ENCODE measurements around the gene DEK. TPM values are rescaled to one million over a fixed set of nuclear protein-coding genes. Genes with fewer than 3 reads are reported as not detected.

DEK gene, protein sequence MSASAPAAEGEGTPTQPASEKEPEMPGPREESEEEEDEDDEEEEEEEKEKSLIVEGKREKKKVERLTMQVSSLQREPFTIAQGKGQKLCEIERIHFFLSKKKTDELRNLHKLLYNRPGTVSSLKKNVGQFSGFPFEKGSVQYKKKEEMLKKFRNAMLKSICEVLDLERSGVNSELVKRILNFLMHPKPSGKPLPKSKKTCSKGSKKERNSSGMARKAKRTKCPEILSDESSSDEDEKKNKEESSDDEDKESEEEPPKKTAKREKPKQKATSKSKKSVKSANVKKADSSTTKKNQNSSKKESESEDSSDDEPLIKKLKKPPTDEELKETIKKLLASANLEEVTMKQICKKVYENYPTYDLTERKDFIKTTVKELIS
- total RNA-seq (2021) (180 to 204 TPM (median 194 TPM) in 3 replicates), Bru-seq, nascent RNA (percentile 98 among the genes with signal in this experiment)
- long read RNA-seq, experiment 1, transcript DEK-202 (11 exons, 3,427 nt): major isoform, 983 of 1,202 reads
- long read RNA-seq, experiment 1, partial matches to known transcripts: 124 of 1,202 reads
- long read RNA-seq, experiment 1, other reads (novel, unspliced or antisense): 90 of 1,202 reads
- long read RNA-seq, experiment 2, transcript DEK-202 (11 exons, 3,427 nt): major isoform, 163 of 377 reads
- long read RNA-seq, experiment 2, partial matches to known transcripts: 109 of 377 reads
- long read RNA-seq, experiment 2, other reads (novel, unspliced or antisense): 105 of 377 reads
- long read RNA-seq, experiment 3, transcript DEK-202 (11 exons, 3,427 nt): major isoform, 11 of 39 reads
- long read RNA-seq, experiment 3, partial matches to known transcripts: 19 of 39 reads
- long read RNA-seq, experiment 3, other reads (novel, unspliced or antisense): 9 of 39 reads

DNA sequence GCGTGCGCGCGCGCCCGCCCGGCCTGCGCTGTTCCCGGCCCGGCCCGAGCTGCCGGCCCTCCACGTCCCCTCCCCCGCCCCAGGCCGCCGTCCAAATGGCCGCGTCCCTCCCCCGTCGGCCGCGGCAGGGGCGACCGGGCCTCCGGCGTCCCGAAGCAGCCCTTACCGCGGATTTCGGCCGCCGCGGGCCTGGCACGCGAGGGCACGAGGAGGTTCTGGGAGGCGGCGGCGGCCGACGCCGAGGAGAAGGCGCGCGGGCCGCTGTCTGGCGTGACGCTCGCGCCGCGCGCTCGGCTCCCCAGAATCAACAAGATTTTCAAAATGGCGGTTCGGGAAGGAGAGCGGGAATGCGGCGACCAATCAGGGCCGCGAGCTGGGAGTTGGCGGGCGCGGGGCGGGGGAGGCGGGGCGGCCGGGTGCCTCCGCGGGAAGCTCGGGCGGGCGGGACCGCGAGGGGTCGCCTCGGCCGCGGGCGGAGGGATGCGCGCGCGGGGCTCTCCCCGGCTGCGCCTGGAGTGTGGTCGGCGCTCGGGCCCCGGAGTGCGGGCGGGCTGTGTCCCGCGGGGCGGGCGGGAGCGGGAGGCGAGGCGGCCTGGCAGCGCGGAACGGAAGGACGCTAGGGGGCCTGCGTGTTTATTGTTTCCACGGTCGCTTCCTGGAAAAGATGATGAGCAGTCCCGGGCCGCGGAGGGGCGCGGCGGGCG is at the start of gene DEK:
Gene DEK, minus strand, starts transcription at position 312 of the 704 bp plus-strand sequence. CDS start 543 bp downstream, outside the sequence.
- H3K27me3 Mint-ChIP-seq (ENCODE audit: low read depth): no peaks in the 10 kb centered on the region
- H3K9me3 Mint-ChIP-seq: no peaks in the 10 kb centered on the region
- peak within 1 kb of the TSS; percentile 97 for H3K27ac Mint-ChIP-seq
- peaks cover 45% of the 10 kb centered on the region for H3K4me1 Mint-ChIP-seq
- POLR2A ChIA-PET: interaction anchor here (0.6 kb wide), 2 partner anchors 10 to 107 kb away, joined by 3 to 5 read pairs; no protein-coding TSS in a partner anchor
- DNase-seq (ENCODE audit: low spot score) (peak; percentile 87), ATAC-seq (peak; percentile 72)
- CTCF ChIA-PET: interaction anchor here (0.9 to 1.4 kb wide), 3 partner anchors 14 to 123 kb away, joined by 3 to 6 read pairs (median 3); partner anchors contain the start of gene RNF144B
- H3K4me3 Mint-ChIP-seq: peak within 1 kb of the TSS; percentile 94
- H3K36me3 Mint-ChIP-seq: peaks cover 31% of the 10 kb centered on the region
- TF ChIP-seq NFE2L1 (CRISPR knock-in tag; IDR thresholded peaks at IDR 0.05) (0 out of 2 replicates have a peak, but pooled peaks have one; percentile 18), NFATC4 (CRISPR knock-in tag; IDR thresholded peaks at IDR 0.05) (no peak), KAT7 (CRISPR knock-in tag; IDR thresholded peaks at IDR 0.05; ENCODE audit: borderline replicate concordance) (no peak; the same call in 1 of the 2 replicates), CBFB (CRISPR knock-in tag; IDR thresholded peaks at IDR 0.05; ENCODE audit: low read depth) (no peak), NFYB (CRISPR knock-in tag; conservative IDR thresholded peaks at IDR 0.05; ENCODE audit: low read depth) (peak; percentile 62), GRHL2 (CRISPR knock-in tag; IDR thresholded peaks at IDR 0.05; ENCODE audit: insufficient replicate concordance, severe bottlenecking) (no peak), SP1 (CRISPR knock-in tag; conservative IDR thresholded peaks at IDR 0.05) (peak; percentile 60), FOXP1 (CRISPR knock-in tag; IDR thresholded peaks at IDR 0.05; ENCODE audit: borderline replicate concordance) (0 out of 2 replicates have a peak, but pooled peaks have one; percentile 75), GTF2I (CRISPR knock-in tag; conservative IDR thresholded peaks at IDR 0.05) (no peak), ETV6 (CRISPR knock-in tag; IDR thresholded peaks at IDR 0.05) (0 out of 2 replicates have a peak, but pooled peaks have one; percentile 29), JUN (CRISPR knock-in tag; IDR thresholded peaks at IDR 0.05) (peak; percentile 17; the same call in 1 of the 2 replicates), NR2C2 (CRISPR knock-in tag; IDR thresholded peaks at IDR 0.05) (no peak)
- TF ChIP-seq, protein P1, sequence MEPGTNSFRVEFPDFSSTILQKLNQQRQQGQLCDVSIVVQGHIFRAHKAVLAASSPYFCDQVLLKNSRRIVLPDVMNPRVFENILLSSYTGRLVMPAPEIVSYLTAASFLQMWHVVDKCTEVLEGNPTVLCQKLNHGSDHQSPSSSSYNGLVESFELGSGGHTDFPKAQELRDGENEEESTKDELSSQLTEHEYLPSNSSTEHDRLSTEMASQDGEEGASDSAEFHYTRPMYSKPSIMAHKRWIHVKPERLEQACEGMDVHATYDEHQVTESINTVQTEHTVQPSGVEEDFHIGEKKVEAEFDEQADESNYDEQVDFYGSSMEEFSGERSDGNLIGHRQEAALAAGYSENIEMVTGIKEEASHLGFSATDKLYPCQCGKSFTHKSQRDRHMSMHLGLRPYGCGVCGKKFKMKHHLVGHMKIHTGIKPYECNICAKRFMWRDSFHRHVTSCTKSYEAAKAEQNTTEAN (CRISPR knock-in tag; IDR thresholded peaks at IDR 0.05): peak; percentile 49; the same call in 1 of the 2 replicates
- TF ChIP-seq, protein P2, sequence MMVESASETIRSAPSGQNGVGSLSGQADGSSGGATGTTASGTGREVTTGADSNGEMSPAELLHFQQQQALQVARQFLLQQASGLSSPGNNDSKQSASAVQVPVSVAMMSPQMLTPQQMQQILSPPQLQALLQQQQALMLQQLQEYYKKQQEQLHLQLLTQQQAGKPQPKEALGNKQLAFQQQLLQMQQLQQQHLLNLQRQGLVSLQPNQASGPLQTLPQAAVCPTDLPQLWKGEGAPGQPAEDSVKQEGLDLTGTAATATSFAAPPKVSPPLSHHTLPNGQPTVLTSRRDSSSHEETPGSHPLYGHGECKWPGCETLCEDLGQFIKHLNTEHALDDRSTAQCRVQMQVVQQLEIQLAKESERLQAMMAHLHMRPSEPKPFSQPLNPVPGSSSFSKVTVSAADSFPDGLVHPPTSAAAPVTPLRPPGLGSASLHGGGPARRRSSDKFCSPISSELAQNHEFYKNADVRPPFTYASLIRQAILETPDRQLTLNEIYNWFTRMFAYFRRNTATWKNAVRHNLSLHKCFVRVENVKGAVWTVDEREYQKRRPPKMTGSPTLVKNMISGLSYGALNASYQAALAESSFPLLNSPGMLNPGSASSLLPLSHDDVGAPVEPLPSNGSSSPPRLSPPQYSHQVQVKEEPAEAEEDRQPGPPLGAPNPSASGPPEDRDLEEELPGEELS (CRISPR knock-in tag; IDR thresholded peaks at IDR 0.05): 0 out of 2 replicates have a peak, but pooled peaks have one; percentile 46
- TF ChIP-seq, protein P3, sequence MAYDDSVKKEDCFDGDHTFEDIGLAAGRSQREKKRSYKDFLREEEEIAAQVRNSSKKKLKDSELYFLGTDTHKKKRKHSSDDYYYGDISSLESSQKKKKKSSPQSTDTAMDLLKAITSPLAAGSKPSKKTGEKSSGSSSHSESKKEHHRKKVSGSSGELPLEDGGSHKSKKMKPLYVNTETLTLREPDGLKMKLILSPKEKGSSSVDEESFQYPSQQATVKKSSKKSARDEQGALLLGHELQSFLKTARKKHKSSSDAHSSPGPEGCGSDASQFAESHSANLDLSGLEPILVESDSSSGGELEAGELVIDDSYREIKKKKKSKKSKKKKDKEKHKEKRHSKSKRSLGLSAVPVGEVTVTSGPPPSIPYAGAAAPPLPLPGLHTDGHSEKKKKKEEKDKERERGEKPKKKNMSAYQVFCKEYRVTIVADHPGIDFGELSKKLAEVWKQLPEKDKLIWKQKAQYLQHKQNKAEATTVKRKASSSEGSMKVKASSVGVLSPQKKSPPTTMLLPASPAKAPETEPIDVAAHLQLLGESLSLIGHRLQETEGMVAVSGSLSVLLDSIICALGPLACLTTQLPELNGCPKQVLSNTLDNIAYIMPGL (CRISPR knock-in tag; IDR thresholded peaks at IDR 0.05): 0 out of 2 replicates have a peak, but pooled peaks have one; percentile 67
- TF ChIP-seq, protein P4, sequence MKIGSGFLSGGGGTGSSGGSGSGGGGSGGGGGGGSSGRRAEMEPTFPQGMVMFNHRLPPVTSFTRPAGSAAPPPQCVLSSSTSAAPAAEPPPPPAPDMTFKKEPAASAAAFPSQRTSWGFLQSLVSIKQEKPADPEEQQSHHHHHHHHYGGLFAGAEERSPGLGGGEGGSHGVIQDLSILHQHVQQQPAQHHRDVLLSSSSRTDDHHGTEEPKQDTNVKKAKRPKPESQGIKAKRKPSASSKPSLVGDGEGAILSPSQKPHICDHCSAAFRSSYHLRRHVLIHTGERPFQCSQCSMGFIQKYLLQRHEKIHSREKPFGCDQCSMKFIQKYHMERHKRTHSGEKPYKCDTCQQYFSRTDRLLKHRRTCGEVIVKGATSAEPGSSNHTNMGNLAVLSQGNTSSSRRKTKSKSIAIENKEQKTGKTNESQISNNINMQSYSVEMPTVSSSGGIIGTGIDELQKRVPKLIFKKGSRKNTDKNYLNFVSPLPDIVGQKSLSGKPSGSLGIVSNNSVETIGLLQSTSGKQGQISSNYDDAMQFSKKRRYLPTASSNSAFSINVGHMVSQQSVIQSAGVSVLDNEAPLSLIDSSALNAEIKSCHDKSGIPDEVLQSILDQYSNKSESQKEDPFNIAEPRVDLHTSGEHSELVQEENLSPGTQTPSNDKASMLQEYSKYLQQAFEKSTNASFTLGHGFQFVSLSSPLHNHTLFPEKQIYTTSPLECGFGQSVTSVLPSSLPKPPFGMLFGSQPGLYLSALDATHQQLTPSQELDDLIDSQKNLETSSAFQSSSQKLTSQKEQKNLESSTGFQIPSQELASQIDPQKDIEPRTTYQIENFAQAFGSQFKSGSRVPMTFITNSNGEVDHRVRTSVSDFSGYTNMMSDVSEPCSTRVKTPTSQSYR (CRISPR knock-in tag; IDR thresholded peaks at IDR 0.05): no peak
- TF ChIP-seq, protein P5, sequence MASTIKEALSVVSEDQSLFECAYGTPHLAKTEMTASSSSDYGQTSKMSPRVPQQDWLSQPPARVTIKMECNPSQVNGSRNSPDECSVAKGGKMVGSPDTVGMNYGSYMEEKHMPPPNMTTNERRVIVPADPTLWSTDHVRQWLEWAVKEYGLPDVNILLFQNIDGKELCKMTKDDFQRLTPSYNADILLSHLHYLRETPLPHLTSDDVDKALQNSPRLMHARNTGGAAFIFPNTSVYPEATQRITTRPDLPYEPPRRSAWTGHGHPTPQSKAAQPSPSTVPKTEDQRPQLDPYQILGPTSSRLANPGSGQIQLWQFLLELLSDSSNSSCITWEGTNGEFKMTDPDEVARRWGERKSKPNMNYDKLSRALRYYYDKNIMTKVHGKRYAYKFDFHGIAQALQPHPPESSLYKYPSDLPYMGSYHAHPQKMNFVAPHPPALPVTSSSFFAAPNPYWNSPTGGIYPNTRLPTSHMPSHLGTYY (CRISPR knock-in tag; IDR thresholded peaks at IDR 0.05): no peak
- TF ChIP-seq, protein P6, sequence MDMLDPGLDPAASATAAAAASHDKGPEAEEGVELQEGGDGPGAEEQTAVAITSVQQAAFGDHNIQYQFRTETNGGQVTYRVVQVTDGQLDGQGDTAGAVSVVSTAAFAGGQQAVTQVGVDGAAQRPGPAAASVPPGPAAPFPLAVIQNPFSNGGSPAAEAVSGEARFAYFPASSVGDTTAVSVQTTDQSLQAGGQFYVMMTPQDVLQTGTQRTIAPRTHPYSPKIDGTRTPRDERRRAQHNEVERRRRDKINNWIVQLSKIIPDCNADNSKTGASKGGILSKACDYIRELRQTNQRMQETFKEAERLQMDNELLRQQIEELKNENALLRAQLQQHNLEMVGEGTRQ (CRISPR knock-in tag; IDR thresholded peaks at IDR 0.05): no peak
- TF ChIP-seq, protein P7, sequence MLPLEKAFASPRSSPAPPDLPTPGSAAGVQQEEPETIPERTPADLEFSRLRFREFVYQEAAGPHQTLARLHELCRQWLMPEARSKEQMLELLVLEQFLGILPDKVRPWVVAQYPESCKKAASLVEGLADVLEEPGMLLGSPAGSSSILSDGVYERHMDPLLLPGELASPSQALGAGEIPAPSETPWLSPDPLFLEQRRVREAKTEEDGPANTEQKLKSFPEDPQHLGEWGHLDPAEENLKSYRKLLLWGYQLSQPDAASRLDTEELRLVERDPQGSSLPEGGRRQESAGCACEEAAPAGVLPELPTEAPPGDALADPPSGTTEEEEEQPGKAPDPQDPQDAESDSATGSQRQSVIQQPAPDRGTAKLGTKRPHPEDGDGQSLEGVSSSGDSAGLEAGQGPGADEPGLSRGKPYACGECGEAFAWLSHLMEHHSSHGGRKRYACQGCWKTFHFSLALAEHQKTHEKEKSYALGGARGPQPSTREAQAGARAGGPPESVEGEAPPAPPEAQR (CRISPR knock-in tag; IDR thresholded peaks at IDR 0.05): no peak
